Calu3 (cell line): Measurements from ENCODE around the gene VPS54. TPM values are rescaled to one million over a fixed set of nuclear protein-coding genes. Genes with fewer than 3 reads are reported as not detected.

Experiments used
- BruUV-seq: library from RNA; stranded (reverse); fragments of 400-500 nt; replicated peaks from 2 replicates; lab custom pipeline; 2021; lab: Mats Ljungman, UMichigan
- CTCF ChIA-PET: fragments of 300-600 bp; sonication (Branson Sonifier 250); formaldehyde crosslinking; loops from one replicate; lab custom pipeline; 2022; ENCODE audit warnings: antibody characterized with exemption; lab: Charles Lee
- DNase-seq: peaks from one replicate; pipeline ENCODE4 v3.0.0; 2022
- H3K27ac Mint-ChIP-seq: one replicate; pipeline ENCODE4 v1.8.0; 2022; ENCODE audit warnings: mixed read lengths; ENCODE audit not compliant: unreplicated experiment
- H3K27me3 Mint-ChIP-seq: one replicate; pipeline ENCODE4 v1.8.0; 2022; ENCODE audit warnings: mixed read lengths; ENCODE audit not compliant: unreplicated experiment
- H3K36me3 Mint-ChIP-seq: one replicate; pipeline ENCODE4 v1.8.0; 2022; ENCODE audit warnings: mild to moderate bottlenecking, moderate library complexity, mixed read lengths; ENCODE audit not compliant: insufficient read depth, unreplicated experiment
- H3K4me1 Mint-ChIP-seq: one replicate; pipeline ENCODE4 v1.8.0; 2022; ENCODE audit warnings: mild to moderate bottlenecking, low read depth, mixed read lengths; ENCODE audit not compliant: unreplicated experiment
- H3K4me3 Mint-ChIP-seq: one replicate; pipeline ENCODE4 v1.8.0; 2022; ENCODE audit warnings: mild to moderate bottlenecking, low read depth, moderate library complexity, mixed read lengths; ENCODE audit not compliant: unreplicated experiment
- H3K9me3 Mint-ChIP-seq: one replicate; pipeline ENCODE4 v1.8.0; 2022; ENCODE audit warnings: low read depth, mixed read lengths; ENCODE audit not compliant: unreplicated experiment
- CTCF ChIP-seq: fragments of 200-600 bp; IDR thresholded peaks from one replicate; pipeline ENCODE4 v1.8.0; 2022; ENCODE audit warnings: antibody characterized with exemption; ENCODE audit not compliant: unreplicated experiment
- intact Hi-C: fragments of 100-400 bp; cut with micrococcal nuclease; formaldehyde crosslinking; loops from one replicate; pipeline ENCODE4 v1.10.0; 2022; ENCODE audit not compliant: unreplicated experiment
- total RNA-seq: library from RNA; stranded (reverse); gene quantifications from 2 replicates; pipeline ENCODE4 v1.2.3, GENCODE V29; 2022

The VPS54 gene
- total RNA-seq, 1 experiment from 2014 or later = 11.7 TPM

- Mint-ChIP-seq H3K27me3 (no peaks in the 10 kb centered on the region), H3K4me3 (no peak overlapping the region), H3K36me3 (no peaks in the 10 kb centered on the region), H3K4me1 (peaks cover 22% of the 10 kb centered on the region), H3K9me3 (no peaks in the 10 kb centered on the region), H3K27ac (no peak overlapping the region)
- BruUV-seq = no TSS peak
- intact Hi-C loops = no loop called here
- TF ChIP-seq CTCF = no peak
- no peak for DNase-seq
- CTCF ChIA-PET = no interaction called here
Observed at GRCh38 chr2:63984606-63985359, 34.4 kb downstream of the VPS54 start.

- no peak for DNase-seq
- intact Hi-C loops = no loop called here
- Mint-ChIP-seq H3K27me3 (no peaks in the 10 kb centered on the region), H3K27ac (no peak overlapping the region), H3K4me3 (no peak overlapping the region), H3K9me3 (no peaks in the 10 kb centered on the region), H3K4me1 (peaks cover 22% of the 10 kb centered on the region), H3K36me3 (no peaks in the 10 kb centered on the region)
- no peak for TF ChIP-seq CTCF
- BruUV-seq = no TSS peak
- CTCF ChIA-PET = no interaction called here
Observed at GRCh38 chr2:63983986-63984605, 35.1 kb downstream of the VPS54 start.

GRCh38 chr2:63982335-63982734 lies 36.9 kb downstream of the VPS54 start:
- H3K9me3 Mint-ChIP-seq = no peaks in the 10 kb centered on the region
- H3K4me1 Mint-ChIP-seq = peaks cover 22% of the 10 kb centered on the region
- H3K36me3 Mint-ChIP-seq = no peaks in the 10 kb centered on the region
- H3K27me3 Mint-ChIP-seq = no peaks in the 10 kb centered on the region
- H3K4me3 Mint-ChIP-seq = no peak overlapping the region
- CTCF ChIA-PET = interaction anchor here (0.6 kb wide), 1 partner anchor 541 kb away, joined by 3 read pairs; no protein-coding TSS in a partner anchor
- H3K27ac Mint-ChIP-seq = no peak overlapping the region
- DNase-seq = no peak
- no TSS peak for BruUV-seq
- no peak for TF ChIP-seq CTCF
- intact Hi-C loops = no loop called here

- TF ChIP-seq CTCF = no peak
- DNase-seq = no peak
- no peak overlapping the region for H3K27ac Mint-ChIP-seq
- H3K9me3 Mint-ChIP-seq = no peaks in the 10 kb centered on the region
- H3K27me3 Mint-ChIP-seq = no peaks in the 10 kb centered on the region
- CTCF ChIA-PET = no interaction called here
- H3K4me1 Mint-ChIP-seq = peaks cover 22% of the 10 kb centered on the region
- no peaks in the 10 kb centered on the region for H3K36me3 Mint-ChIP-seq
- intact Hi-C loops = no loop called here
- H3K4me3 Mint-ChIP-seq = no peak overlapping the region
- no TSS peak for BruUV-seq
Observed at GRCh38 chr2:63981702-63982103, 37.5 kb downstream of the VPS54 start.
